Measurements from ENCODE around the gene MBP. TPM values are rescaled to one million over a fixed set of nuclear protein-coding genes. Genes with fewer than 3 reads are reported as not detected.

Gene MBP
- total RNA-seq, 1 donor from 2014 or later: 14.1 TPM

GRCh38 chr18:77103187-77103850, 29.3 kb downstream of the MBP start:
- no peak for DNase-seq (ENCODE audit: extremely low read depth, low read depth, low spot score)

DNA sequence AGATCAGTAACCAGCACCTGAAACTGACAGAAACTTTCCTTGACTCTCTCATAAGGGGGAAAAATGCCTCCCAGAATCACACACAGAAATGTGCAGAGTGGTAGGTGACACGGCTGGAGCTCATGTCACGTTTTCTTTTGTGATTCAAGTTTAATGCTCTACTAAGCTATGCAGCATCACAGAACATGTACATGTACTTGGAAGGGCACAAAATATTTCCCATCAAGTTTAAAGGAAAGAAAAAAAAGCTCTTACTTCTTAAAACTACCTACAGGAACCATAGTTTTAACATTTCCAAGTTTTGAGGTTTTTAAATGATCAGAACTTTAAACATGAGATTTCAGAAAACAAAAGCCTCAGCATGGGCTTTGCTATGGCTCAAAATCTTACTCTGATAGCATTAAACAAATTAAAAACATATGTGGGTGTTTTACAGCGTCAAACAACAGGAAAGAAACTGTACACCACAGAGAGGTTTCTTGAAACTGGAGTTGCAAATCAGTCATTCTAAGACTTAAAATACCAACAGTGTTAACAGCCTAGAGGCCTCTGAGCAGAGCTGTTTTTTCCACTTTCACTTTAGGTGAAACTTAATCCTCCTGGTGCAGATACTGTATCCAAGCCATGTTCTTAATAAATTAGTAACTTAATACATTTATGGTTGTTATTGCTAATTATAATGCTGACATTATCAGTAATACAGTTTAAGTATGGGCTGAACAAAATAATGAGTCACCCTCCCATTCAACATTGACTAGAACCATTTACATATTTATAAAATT, 30.1 kb downstream of the MBP start:
- no peak for DNase-seq (ENCODE audit: extremely low read depth, low read depth, low spot score)

- peak; percentile 91 for DNase-seq (ENCODE audit: extremely low read depth, low read depth, low spot score)
Measured at GRCh38 chr18:77101410-77102258, 30.9 kb downstream of the MBP start.

DNA sequence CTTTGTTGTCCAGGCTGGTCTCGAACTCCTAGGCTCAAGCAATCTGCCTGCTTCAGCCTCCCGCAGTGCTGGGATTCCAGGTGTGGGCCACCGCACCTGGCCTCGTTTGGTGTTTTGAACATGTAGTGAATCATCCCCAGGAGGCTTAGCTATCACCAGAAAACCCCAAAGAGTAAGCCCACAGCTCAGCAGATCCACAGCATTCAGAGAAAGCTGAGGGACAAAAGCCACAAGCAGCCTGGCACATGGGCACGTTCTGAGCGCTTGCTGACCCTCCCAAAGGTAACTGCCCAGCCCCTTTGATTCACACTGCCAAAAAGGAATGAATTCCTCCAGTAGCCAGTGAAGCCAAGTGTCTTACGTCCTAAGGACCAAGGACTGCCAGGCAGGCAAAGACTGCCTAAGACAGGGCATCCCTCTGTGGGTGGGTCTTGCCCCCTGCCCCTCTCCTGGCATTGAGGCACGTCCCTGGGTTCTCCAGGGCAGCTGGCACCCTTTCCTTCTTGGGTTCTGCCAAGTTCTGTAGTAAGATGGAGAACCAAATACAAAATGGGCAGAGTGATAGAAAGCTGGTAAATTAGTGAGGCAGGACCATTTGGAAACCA, 31.7 kb downstream of the MBP start:
- DNase-seq (ENCODE audit: extremely low read depth, low read depth, low spot score): no peak

GRCh38 chr18:77099485-77100370, 32.9 kb downstream of the MBP start:
- DNase-seq (ENCODE audit: extremely low read depth, low read depth, low spot score): no peak

DNA sequence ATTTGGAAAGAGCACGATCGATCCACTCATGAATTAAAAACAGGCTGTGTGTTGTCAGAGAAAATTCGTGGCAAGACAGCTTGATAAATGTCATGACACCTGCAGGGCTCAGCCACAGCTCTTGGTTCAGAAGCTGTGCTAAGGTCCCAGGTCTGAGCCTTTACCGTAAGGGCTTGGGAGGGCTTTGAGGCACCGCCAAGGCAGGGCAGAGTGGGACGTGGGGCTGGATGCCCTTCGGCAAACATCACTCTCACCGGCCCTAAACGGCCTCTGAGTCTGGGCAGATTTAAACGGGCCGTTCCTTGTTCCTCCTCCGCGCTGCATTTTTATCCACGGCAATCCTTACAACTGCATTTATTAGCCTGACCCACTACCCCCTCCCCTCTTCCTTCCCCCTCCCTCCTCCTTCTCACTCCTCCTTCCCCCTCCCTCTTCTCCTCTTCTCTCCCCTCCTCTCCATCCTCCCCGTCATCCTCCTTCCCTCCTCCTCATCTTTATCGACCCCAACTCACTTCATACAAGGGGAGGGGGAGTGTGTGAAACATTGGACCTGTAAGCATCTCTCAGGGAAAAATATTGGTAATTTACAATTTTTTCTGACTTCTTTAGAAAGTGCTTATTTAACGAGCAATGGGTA, 33.9 kb downstream of the MBP start:
- no peak for DNase-seq (ENCODE audit: extremely low read depth, low read depth, low spot score)

GRCh38 chr18:77098029-77098428, 34.6 kb downstream of the MBP start:
- no peak for DNase-seq (ENCODE audit: extremely low read depth, low read depth, low spot score)

GRCh38 chr18:77096936-77097886, 35.4 kb downstream of the MBP start:
- no peak for DNase-seq (ENCODE audit: extremely low read depth, low read depth, low spot score)

GRCh38 chr18:77095391-77096371, 36.9 kb downstream of the MBP start:
- no peak for DNase-seq (ENCODE audit: extremely low read depth, low read depth, low spot score)

DNA sequence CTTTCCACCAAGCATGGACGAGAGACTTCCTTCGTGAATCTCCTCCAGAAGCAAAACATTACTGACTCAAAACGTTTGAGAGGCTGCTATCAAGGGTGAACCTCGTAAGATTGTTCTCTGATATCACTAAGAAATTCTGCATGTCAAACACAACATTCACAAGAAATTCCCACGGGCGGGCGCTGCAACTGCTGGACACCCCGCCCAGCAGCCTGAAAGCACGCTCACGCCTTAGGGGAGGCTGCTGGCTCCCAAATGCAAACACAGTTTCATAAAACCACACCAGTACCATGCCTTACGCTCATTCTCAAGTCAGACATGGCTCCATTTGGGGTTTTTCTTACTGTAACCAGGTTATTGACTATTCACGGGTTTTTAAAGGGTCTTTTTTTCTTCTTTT, 39.0 kb downstream of the MBP start:
- DNase-seq (ENCODE audit: extremely low read depth, low read depth, low spot score): no peak

DNA sequence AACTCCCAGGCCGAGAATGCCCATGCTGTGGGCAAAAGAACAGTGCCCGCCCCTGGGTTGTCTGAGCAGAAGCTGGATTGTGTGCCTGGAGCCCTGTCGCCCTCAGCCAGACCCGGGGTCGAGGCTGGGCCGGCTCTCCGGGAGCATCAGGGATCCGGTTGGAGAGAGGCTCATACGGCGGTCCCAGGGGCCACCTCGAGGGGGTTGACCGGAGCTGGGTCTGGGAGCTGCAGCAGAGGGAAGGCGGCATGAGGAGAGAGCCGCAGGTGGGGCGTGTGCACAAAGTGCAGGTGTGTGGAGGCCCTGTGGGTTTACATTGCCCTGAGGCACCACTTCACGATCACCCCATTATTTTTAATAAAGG, 39.5 kb downstream of the MBP start:
- DNase-seq (ENCODE audit: extremely low read depth, low read depth, low spot score): no peak

GRCh38 chr18:77092104-77093066, 40.2 kb downstream of the MBP start:
- DNase-seq (ENCODE audit: extremely low read depth, low read depth, low spot score): no peak

DNA sequence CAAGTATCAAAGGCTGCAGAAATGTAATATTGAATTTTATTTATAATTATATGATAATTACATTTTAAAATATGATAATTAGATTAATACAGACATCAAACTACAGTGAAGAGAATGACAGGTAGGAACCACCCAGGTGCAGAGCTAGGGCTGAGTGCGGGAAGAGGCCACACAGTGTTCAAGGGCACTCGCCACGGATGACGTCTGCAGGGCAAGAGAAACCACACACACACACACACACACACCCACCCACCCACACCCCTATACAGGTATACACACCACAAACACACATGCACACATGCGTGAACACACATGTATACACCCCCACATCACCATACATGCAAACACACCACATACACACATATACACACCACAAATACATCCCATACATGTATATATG, 41.2 kb downstream of the MBP start:
- no peak for DNase-seq (ENCODE audit: extremely low read depth, low read depth, low spot score)

GRCh38 chr18:77090546-77091174, 41.9 kb downstream of the MBP start:
- DNase-seq (ENCODE audit: extremely low read depth, low read depth, low spot score): no peak

GRCh38 chr18:77089723-77090285, 42.8 kb downstream of the MBP start:
- DNase-seq (ENCODE audit: extremely low read depth, low read depth, low spot score): no peak
